GM12878 (cell line): Measurements from ENCODE around the gene ALPK1.
"Not testable (repeated sequence)": the region's sequence is repeated elsewhere in the genome, so short reads cannot be mapped to it uniquely, and the experiment has no call there.

Source experiments
- CEBPB ChIP-seq, 2 experiments: fragments of 150-350 bp in 1 of 2; IDR thresholded peaks; 2 replicates each; pipeline ENCODE4 v1.6.1; 2012 to 2014; ENCODE audit warnings: low read depth in 2 of 2, low read length in 2 of 2, borderline replicate concordance in 1 of 2, inconsistent platforms in 1 of 2
- CHD2 ChIP-seq: IDR thresholded peaks from 2 replicates; pipeline ENCODE4 v1.6.1; 2011; ENCODE audit warnings: low read depth, low read length, improper control_type of control experiment, borderline replicate concordance
- CTCF ChIP-seq, 3 experiments: IDR thresholded peaks in 2 of 3; conservative IDR thresholded peaks in 1 of 3; 2 replicates each; pipeline ENCODE4 v1.5.1; 2011; ENCODE audit warnings: low read depth in 3 of 3, low read length in 3 of 3, mild to moderate bottlenecking in 3 of 3, control low read depth in 2 of 3, moderate library complexity in 2 of 3, inconsistent platforms in 1 of 3, mixed read lengths in 1 of 3; ENCODE audit not compliant: control insufficient read depth in 2 of 3, insufficient read depth in 1 of 3; ENCODE audit errors: extremely low read depth in 1 of 3
- GATAD2B ChIP-seq: fragments of 450-650 bp; conservative IDR thresholded peaks from 2 replicates; pipeline ENCODE4 v1.6.1; 2017; ENCODE audit warnings: low read depth, mild to moderate bottlenecking, moderate library complexity
- JUND ChIP-seq: IDR thresholded peaks from 2 replicates; pipeline ENCODE4 v1.6.1; 2012; ENCODE audit warnings: low read depth, mild to moderate bottlenecking, low read length, improper control_type of control experiment, moderate library complexity
- MXI1 ChIP-seq: fragments of 150-350 bp; IDR thresholded peaks from 2 replicates; pipeline ENCODE4 v1.6.1; 2011; ENCODE audit warnings: low read depth, mild to moderate bottlenecking, inconsistent platforms, low read length, improper control_type of control experiment
- PBX3 ChIP-seq: IDR thresholded peaks from 2 replicates; pipeline ENCODE4 v1.6.1; 2011; ENCODE audit warnings: mild to moderate bottlenecking, low read depth, low read length, moderate library complexity; ENCODE audit not compliant: insufficient replicate concordance
- POLR2A ChIP-seq: IDR thresholded peaks from 2 replicates; pipeline ENCODE4 v1.6.1; 2011; ENCODE audit warnings: low read depth, mild to moderate bottlenecking, low read length
- POLR2AphosphoS5 ChIP-seq: IDR thresholded peaks from 2 replicates; pipeline ENCODE4 v1.6.1; 2011; ENCODE audit warnings: mild to moderate bottlenecking, low read length, inconsistent platforms
- TCF12 ChIP-seq: IDR thresholded peaks from 2 replicates; pipeline ENCODE4 v1.6.1; 2011; ENCODE audit warnings: low read depth, mild to moderate bottlenecking, low read length

- TF ChIP-seq MXI1; PBX3; CEBPB (IDR thresholded peaks at IDR 0.05; ENCODE audit: borderline replicate concordance in 1 of 2, low read depth in 2 of 2, low read length in 2 of 2); GATAD2B; POLR2AphosphoS5; TCF12; JUND; CHD2; CTCF (IDR thresholded peaks at IDR 0.05 in 2 of 3, conservative IDR thresholded peaks at IDR 0.05 in 1 of 3; ENCODE audit: control insufficient read depth in 2 of 3, extremely low read depth in 1 of 3, insufficient read depth in 1 of 3, low read depth in 3 of 3, low read length in 3 of 3); POLR2A: not testable (repeated sequence)
Measured at GRCh38 chr4:112442226-112442625, 145.1 kb downstream of the ALPK1 start.
